ENCODE measurements around the gene KLHL21. TPM values are rescaled to one million over a fixed set of nuclear protein-coding genes. Genes with fewer than 3 reads are reported as not detected.
"Not testable (repeated sequence)": the region's sequence is repeated elsewhere in the genome, so short reads cannot be mapped to it uniquely, and the experiment has no call there.

The KLHL21 gene
- total RNA-seq, 1 donor from 2014 or later, result 26.1 TPM

DNA sequence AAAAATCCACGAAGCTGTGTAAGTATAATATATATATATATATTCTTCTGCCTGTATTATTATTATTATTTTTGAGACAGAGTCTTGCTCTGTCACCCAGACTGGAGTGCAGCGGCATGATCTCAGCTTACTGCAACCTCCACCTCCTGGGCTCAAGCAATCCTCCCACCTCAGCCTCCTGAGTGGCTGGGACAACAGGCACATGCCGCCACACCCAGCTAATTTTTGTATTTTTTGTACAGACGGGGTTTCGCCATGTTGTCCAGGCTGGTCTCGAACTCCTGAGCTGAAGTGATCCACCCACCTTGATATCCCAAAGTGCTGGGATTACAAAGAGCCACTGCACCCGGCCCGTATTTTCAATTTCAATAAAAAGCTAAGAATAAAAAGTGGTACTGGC is 2.7 kb downstream of the KLHL21 start:
- H3K27me3 Mint-ChIP-seq, DNase-seq, H3K9me3 Mint-ChIP-seq: not testable (repeated sequence)
- H3K4me1 Mint-ChIP-seq, result peaks cover 30% of the 10 kb centered on the region
- peak overlapping the region; percentile 95 for H3K4me3 Mint-ChIP-seq
- intact Hi-C loops (cut with micrococcal nuclease), result loop anchor here (5.0 kb wide), 1 partner anchor 393 kb away; the partner anchor contains the start of gene RNF207
- H3K27ac Mint-ChIP-seq, result peak overlapping the region; percentile 89
- H3K36me3 Mint-ChIP-seq (ENCODE audit: low read depth), result peaks cover 43% of the 10 kb centered on the region

GRCh38 chr1:6599141-6599975 is 3.3 kb downstream of the KLHL21 start:
- Mint-ChIP-seq H3K27ac (peak overlapping the region; percentile 79), H3K27me3 (no peaks in the 10 kb centered on the region), H3K9me3 (no peaks in the 10 kb centered on the region), H3K36me3 (ENCODE audit: low read depth) (peaks cover 47% of the 10 kb centered on the region), H3K4me1 (peaks cover 30% of the 10 kb centered on the region), H3K4me3 (peak overlapping the region; percentile 95)
- peak; percentile 84 for DNase-seq
- intact Hi-C loops (cut with micrococcal nuclease), result no loop called here

DNA sequence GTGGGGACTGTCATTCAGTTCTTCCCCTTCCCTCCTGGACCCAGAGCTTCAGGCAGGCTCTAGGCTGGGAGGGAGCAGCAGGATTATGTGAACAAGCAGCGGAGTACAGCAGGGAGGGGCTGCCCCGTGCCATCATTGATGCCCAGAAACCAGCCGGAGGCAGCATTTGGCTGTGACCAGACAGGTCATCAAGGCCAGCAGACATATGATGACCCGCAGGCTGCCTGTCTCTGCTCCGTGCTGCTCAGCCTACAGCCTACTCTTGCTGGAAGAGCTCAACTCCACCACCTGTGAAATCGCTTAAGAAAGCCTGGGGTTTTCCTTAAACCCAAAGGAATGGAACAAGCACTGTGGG is 4.9 kb downstream of the KLHL21 start:
- Mint-ChIP-seq H3K36me3 (ENCODE audit: low read depth) (peaks cover 55% of the 10 kb centered on the region), H3K27me3 (no peaks in the 10 kb centered on the region), H3K27ac (no peak overlapping the region), H3K4me1 (peaks cover 24% of the 10 kb centered on the region), H3K9me3 (no peaks in the 10 kb centered on the region), H3K4me3 (no peak overlapping the region)
- no peak for DNase-seq
- intact Hi-C loops (cut with micrococcal nuclease), result no loop called here

- Mint-ChIP-seq H3K9me3 (no peaks in the 10 kb centered on the region), H3K4me1 (peaks cover 24% of the 10 kb centered on the region), H3K27ac (no peak overlapping the region), H3K4me3 (no peak overlapping the region), H3K36me3 (ENCODE audit: low read depth) (peaks cover 55% of the 10 kb centered on the region), H3K27me3 (no peaks in the 10 kb centered on the region)
- intact Hi-C loops (cut with micrococcal nuclease), result no loop called here
- DNase-seq, result no peak
Measured at GRCh38 chr1:6596886-6597776, 5.5 kb downstream of the KLHL21 start.

DNA sequence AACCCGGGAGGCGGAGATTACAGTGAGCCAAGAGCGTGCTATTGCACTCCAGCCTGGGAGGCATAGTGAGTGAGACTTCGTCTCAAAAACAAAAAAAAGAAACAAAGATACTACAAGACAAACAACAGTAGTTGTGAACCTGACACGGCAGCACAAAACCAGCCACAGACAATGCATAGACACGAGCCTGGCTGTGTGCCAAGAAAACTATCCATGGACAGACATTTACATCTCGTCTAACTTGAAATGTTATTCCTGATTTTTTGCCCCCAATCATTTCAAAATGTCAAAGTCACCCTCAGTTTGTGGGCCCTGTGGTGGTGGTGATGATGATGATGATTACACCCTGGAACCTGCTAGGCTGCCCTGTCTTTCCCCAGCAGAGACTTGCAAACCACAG is 6.3 kb downstream of the KLHL21 start:
- Mint-ChIP-seq H3K27me3 (no peaks in the 10 kb centered on the region), H3K4me1 (peaks cover 30% of the 10 kb centered on the region), H3K9me3 (no peaks in the 10 kb centered on the region), H3K4me3 (no peak overlapping the region), H3K27ac (peak overlapping the region; percentile 24), H3K36me3 (ENCODE audit: low read depth) (peaks cover 56% of the 10 kb centered on the region)
- DNase-seq, result no peak
- intact Hi-C loops (cut with micrococcal nuclease), result no loop called here

DNA sequence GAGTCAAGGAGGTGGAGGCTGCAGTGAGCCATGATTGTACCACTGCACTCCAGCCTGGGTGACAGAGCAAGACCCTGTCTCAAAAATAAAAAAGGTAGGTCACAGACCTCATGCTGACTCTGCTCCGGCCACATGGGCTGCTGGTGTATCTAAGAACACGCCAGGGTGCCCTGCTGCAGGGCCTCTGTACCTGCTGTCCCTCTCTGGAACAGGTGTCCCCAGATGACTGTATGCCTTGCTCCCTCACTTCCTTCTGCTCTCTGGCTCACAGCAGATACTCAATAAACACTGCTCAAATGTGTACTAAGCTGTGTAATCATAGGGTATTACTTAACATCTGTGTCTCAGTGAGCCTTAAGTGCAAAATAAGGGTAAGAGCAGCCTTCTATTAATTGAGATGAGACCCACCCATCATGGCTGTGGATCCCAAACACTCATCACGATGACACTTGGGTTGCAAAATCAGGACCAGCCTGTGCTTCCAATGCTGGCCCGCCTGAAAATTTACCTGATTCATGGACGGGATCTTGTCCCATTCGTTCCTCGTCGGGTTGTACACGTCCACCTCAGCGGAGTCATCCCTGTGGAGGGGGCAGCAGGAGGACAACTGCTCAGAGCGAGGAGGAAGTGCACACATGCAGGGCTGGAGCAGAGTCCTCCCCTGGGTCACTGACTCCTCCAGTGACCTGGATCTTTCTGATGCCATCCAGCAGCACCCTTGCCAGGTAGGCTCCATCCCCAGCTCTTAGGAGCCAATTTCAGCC is 7.5 kb downstream of the KLHL21 start:
- H3K4me3 Mint-ChIP-seq, result no peak overlapping the region
- H3K27me3 Mint-ChIP-seq, result no peaks in the 10 kb centered on the region
- H3K4me1 Mint-ChIP-seq, result peaks cover 26% of the 10 kb centered on the region
- H3K9me3 Mint-ChIP-seq, result no peaks in the 10 kb centered on the region
- no peak for DNase-seq
- peaks cover 57% of the 10 kb centered on the region for H3K36me3 Mint-ChIP-seq (ENCODE audit: low read depth)
- intact Hi-C loops (cut with micrococcal nuclease), result no loop called here
- H3K27ac Mint-ChIP-seq, result no peak overlapping the region

DNA sequence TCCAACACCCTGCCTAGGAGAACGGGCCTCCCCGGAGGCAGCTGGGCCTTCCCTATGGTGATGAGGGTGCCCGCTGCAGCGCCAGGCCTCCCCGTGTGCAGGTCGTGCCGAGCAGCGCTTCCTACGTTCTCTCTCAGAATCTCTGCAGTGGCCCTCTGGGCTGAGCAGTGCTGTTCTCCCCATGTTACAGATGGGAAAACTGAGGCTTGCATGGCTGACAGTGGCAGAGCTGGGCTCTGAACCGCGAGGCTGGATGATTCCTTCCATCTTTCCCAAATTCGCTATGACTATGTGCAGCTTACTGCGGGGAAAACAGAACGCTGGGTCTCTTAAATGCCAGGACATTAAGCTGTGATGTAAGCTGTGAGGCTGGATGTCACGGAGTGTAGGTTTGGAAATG is 8.9 kb downstream of the KLHL21 start:
- no peak overlapping the region for H3K27ac Mint-ChIP-seq
- no peak overlapping the region for H3K4me3 Mint-ChIP-seq
- intact Hi-C loops (cut with micrococcal nuclease), result no loop called here
- peaks cover 15% of the 10 kb centered on the region for H3K4me1 Mint-ChIP-seq
- peaks cover 53% of the 10 kb centered on the region for H3K36me3 Mint-ChIP-seq (ENCODE audit: low read depth)
- no peaks in the 10 kb centered on the region for H3K27me3 Mint-ChIP-seq
- H3K9me3 Mint-ChIP-seq, result no peaks in the 10 kb centered on the region
- DNase-seq, result no peak

GRCh38 chr1:6592865-6593593 is 9.6 kb downstream of the KLHL21 start:
- intact Hi-C loops (cut with micrococcal nuclease), result no loop called here
- Mint-ChIP-seq H3K27ac (no peak overlapping the region), H3K4me3 (no peak overlapping the region), H3K4me1 (peaks cover 13% of the 10 kb centered on the region), H3K36me3 (ENCODE audit: low read depth) (peaks cover 52% of the 10 kb centered on the region), H3K9me3 (no peaks in the 10 kb centered on the region), H3K27me3 (no peaks in the 10 kb centered on the region)
- no peak for DNase-seq

- Mint-ChIP-seq H3K4me1 (peaks cover 15% of the 10 kb centered on the region), H3K27ac (no peak overlapping the region), H3K4me3 (no peak overlapping the region), H3K27me3 (no peaks in the 10 kb centered on the region), H3K36me3 (ENCODE audit: low read depth) (peaks cover 48% of the 10 kb centered on the region), H3K9me3 (no peaks in the 10 kb centered on the region)
- DNase-seq, result no peak
- intact Hi-C loops (cut with micrococcal nuclease), result no loop called here
Measured at GRCh38 chr1:6592441-6592840, 10.2 kb downstream of the KLHL21 start.

DNA sequence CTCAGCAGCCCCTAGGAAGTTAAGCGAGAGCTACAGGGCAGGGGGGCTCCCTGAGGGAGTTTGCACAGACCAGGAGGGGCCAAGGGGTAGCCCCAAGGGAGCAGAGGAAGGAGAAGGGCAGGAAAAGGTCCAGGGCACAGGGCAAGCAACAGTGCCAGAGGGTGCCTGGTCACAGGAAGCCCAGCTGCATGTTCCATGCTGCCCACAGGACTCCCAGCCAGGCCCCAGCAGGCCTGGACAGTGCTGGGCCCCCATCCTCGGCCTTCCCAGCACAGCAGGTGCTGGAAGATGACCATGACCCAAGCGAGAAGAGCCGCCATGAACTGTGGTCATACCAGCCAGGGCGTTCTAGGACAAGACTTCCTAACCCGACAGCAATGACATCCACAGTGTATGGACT is 11.0 kb downstream of the KLHL21 start:
- no peak overlapping the region for H3K27ac Mint-ChIP-seq
- H3K4me3 Mint-ChIP-seq, result no peak overlapping the region
- intact Hi-C loops (cut with micrococcal nuclease), result no loop called here
- H3K36me3 Mint-ChIP-seq (ENCODE audit: low read depth), result peaks cover 42% of the 10 kb centered on the region
- H3K9me3 Mint-ChIP-seq, result no peaks in the 10 kb centered on the region
- DNase-seq, result no peak
- peaks cover 14% of the 10 kb centered on the region for H3K4me1 Mint-ChIP-seq
- no peaks in the 10 kb centered on the region for H3K27me3 Mint-ChIP-seq

DNA sequence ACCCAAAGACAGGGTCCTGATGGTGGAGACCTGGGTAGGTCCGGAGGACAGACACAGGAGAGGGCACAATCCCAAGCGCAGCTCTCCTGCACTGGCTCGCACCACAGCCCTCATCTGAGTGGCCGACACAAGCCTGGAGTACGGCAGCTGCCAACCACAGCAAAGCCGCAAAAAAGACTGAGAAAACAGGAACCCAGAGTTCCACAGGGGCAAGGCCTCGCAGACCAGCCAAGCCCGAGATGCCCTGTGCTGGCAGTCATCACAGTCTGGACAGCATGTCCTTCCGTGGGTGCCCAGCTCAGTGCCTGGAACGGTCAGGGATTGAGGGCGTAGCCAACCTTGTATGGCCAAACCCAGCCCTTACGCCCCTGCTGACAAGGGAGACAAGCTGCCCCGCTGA is 11.4 kb downstream of the KLHL21 start:
- intact Hi-C loops (cut with micrococcal nuclease), result no loop called here
- Mint-ChIP-seq H3K27ac (no peak overlapping the region), H3K4me3 (no peak overlapping the region), H3K9me3 (no peaks in the 10 kb centered on the region), H3K4me1 (peaks cover 14% of the 10 kb centered on the region), H3K36me3 (ENCODE audit: low read depth) (peaks cover 38% of the 10 kb centered on the region), H3K27me3 (no peaks in the 10 kb centered on the region)
- DNase-seq, result no peak

DNA sequence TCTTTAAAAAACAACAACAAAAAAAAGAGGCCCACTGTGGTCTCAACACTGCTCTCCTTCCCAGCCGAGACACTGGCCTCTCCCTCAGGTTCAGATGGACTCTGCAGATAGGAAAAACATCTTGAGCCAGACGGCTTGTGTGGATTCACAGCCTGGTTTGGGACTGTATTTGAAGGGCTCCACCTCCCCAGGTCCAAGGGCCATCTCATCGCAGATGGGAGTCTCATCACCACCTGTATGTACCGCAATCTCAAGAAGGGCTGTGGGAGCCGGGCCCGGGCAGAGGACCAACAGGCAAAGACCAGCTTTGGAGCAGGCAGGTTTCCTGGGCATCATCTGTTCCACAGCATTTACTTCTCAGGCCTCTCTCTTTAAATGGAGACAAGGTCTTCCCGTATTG is 12.6 kb downstream of the KLHL21 start:
- no peak overlapping the region for H3K4me3 Mint-ChIP-seq
- no peaks in the 10 kb centered on the region for H3K27me3 Mint-ChIP-seq
- intact Hi-C loops (cut with micrococcal nuclease), result no loop called here
- peaks cover 13% of the 10 kb centered on the region for H3K4me1 Mint-ChIP-seq
- DNase-seq, result no peak
- H3K9me3 Mint-ChIP-seq, result no peaks in the 10 kb centered on the region
- peaks cover 26% of the 10 kb centered on the region for H3K36me3 Mint-ChIP-seq (ENCODE audit: low read depth)
- no peak overlapping the region for H3K27ac Mint-ChIP-seq

GRCh38 chr1:6588893-6589520 is 13.7 kb downstream of the KLHL21 start:
- Mint-ChIP-seq H3K4me1 (peaks cover 20% of the 10 kb centered on the region), H3K27me3 (no peaks in the 10 kb centered on the region), H3K36me3 (ENCODE audit: low read depth) (peaks cover 20% of the 10 kb centered on the region), H3K4me3 (no peak overlapping the region), H3K27ac (no peak overlapping the region), H3K9me3 (no peaks in the 10 kb centered on the region)
- no peak for DNase-seq
- intact Hi-C loops (cut with micrococcal nuclease), result no loop called here

Data from activated CD4-positive, alpha-beta T cell treated with anti-CD3 and anti-CD28 coated beads, Interleukin-2, amount 10 ng/mL, durations not matched to agents 24 days and 14 days (primary cell).